Umbilical cord (tissue), 2 donors: ENCODE data around the gene IFT22. TPM values are rescaled to one million over a fixed set of nuclear protein-coding genes. Genes with fewer than 3 reads are reported as not detected.
"Not testable (repeated sequence)": the region's sequence is repeated elsewhere in the genome, so short reads cannot be mapped to it uniquely, and the experiment has no call there.

Experiments used
- DNase-seq: peaks from one replicate; pipeline ENCODE4 v3.0.0-alpha.2; 2015; ENCODE audit warnings: low spot score
- total RNA-seq: library from RNA; depleted of rRNA; stranded (reverse); fragments of >200 nt; gene quantifications from one replicate; pipeline ENCODE4 v1.2.3, GENCODE V29; 2014; ENCODE audit warnings: low replicate concordance; ENCODE audit not compliant: insufficient read depth

Gene IFT22
- 11.3 TPM for total RNA-seq

DNA sequence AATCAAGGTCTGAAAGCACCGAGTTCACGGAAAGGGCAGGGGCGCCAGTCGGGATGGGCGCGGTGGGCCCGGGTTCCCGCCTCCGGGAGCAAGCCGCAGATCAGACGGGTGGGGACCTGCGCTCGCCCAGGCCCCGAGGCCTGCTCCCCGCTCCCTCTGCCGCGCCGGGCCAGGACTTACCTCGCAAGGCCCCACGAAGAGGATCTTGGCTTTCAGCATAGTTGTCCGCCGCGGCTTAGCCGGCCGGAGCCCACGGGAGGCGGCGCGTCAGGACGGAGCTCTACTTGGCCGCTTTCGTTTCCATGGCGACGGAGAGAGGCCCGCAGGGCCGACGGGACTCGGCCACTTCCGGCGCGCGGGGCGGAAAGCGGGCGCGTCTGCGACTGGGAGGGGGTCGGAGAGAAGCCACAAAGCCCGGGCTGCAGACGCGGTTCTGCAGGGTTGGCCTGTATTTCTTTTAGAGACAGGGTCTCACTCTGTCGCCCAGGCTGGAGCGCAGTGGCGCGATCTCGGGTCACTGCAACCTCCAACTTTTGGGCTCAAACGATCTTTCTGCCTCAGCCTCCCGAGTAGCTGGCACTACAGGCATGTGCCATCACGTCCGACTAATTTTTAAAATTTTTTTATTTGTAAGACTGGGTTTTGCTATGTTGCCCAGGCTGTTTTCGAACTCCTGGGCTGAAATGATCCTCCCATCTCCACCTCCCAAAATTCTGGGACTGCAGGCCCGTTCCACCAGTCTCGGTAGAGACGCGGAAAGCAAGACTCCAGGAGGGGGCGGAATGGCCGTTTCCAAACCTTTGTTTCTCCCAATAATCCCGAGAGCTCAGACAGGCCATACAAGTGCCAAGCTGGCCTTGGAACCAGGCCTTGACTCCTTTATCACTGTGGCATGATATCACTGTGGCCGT is at the start of gene IFT22:
Gene IFT22, minus strand, starts transcription at position 322 of the 911 bp plus-strand sequence. Its CDS starts 103 bp downstream, at position 219.
- DNase-seq: peak; percentile 98

DNA sequence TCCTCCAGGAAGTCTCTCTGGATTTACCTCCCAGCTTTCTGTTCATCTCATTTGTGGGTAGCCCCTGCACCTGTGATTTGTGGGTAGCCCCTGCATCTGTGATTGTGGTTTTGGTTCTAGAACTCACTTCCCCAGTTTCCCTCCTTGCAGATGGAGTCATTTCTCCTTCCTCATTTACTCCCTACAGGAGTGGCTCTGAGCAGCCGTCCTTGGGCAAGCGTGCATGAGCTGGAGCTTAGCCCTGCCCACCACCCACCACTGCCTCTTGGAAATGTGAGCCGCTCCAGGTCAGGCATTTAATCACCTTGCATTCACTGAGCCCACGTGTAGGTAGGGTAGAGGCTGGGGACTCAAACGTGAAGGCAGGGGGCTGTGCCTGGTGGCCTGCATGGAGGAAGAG is 49.2 kb upstream of the IFT22 start:
- DNase-seq: no peak

DNA sequence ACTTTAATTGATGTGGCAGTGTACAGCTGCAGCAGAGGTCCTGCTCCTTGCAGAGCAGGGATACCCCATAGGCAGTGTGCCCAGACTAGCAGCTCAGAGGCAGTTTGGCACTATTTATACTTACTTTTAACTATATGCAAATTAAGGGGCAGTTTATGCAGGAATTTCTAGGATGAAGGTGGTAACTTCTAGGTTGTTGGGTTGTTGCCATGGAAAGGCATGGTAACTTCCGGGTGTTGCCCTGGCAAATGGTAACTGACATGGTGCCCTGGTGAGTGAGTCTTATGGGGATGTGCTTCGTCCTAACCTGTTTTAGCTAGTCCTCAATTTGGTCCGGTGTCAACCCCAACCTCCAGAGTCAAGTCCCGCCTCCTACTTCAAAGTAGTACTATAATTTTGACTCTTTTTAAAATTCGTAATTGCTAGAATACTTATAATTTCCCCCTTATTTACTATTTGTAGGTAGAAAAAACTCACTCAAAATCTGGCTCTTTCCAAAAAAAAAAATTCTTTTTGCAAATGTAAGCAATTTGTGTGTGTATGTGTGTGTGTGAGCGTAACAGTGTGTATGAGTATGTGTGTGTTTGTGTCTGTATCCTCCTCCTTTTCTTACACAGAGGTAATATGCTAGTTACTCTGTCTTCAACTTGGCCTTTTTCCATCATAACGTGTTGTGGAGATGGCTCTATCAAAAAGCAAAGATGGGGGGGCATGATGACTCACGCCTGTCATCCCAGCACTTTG is 47.0 kb upstream of the IFT22 start:
- DNase-seq: no peak

DNA sequence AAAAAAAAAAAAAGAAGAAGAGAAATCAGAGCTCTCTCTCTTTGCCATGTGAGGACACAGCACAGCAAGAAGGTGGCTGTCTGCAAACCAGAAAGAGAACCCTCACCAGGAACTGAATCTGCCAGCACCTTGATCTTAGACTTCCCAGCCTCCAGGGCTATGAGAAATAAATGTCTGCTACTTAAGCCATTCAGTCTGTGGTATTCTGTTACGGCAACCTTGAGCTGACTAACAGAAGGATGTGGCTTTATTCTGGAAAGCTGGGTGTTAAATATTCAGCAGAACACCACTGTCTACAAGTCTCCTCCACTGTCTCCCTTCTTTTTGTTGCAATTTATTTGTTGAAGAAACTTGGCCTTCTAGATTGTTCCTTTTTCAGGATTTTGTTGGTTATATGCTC is 46.1 kb upstream of the IFT22 start:
- no peak for DNase-seq

DNA sequence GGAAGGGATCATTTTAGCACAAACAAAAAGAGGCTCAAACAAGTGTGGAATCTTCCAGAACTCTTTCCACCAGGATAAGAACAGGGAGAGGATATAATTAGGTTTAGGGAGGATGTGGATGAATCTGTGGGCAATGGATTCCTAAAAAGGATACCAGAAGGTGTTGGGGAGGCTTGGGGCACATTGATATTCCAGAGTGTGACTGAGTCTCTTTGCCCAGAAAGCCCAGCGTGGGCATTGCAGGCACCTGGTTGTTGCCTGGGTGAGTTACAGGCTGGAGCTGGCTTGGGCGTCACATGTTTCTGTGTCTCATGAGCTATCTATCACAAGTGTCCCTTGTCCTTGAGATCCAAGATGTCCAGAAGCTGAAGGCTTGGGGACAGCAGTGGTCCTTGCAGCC is 44.3 kb upstream of the IFT22 start:
- no peak for DNase-seq

DNA sequence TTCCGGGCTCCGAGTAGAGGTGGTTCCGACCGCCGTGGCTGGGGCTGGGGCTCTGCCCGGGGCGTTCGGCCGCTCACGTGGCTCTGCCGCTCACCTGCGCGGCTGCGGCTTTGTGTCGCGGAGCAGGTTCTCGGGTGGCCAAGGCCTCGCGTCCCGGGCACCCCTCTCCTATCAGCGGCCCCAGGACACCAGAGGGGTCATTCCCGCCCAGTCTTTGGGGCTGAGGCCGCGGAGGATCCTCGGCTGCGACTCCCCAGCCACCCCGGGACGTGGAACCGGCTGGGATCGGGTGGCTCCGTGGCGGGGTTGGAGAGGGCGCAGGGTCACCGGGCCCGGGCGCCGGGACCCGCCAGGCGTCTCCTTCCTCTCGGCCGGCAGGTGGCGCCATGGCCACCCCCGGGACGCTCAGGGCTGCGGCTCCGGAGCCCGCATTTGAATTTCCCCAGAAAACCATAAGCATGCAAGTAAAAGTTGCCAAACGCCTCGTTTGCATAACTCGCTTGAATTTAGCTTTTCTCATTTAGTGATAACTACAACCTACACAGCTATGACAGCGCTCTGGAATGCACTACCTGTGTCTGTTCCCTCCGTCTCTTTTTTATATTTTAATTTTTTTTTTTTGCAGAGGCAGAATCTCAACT is 42.2 kb upstream of the IFT22 start:
- DNase-seq: peak; percentile 77

DNA sequence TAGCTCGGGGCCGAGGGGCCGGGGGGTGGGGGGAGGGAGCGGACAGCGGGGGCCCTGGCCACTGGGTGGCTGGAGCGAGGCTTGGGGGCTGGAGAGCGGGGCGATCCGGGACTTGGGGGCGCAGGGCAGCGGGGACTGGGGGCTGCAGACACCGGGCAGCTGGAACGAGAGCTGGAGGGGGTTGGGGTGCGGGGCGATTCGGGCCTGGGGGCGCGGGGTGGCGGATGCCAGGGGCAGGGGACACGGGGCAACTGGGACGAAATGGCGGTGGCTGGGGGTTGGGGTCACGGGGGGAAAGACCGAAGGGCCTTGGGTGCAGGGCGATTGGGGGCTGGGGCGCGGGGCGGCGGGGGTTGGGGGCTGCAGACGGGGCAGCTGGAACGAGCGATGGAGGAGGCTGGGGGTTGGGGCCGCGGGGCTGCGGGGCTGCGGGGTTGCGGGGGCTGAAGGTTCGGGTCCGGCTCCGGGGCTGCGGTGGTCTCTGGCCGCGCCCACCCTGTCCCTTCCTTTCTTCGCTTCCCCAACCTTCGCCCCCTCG is 41.7 kb upstream of the IFT22 start:
- DNase-seq: no peak

DNA sequence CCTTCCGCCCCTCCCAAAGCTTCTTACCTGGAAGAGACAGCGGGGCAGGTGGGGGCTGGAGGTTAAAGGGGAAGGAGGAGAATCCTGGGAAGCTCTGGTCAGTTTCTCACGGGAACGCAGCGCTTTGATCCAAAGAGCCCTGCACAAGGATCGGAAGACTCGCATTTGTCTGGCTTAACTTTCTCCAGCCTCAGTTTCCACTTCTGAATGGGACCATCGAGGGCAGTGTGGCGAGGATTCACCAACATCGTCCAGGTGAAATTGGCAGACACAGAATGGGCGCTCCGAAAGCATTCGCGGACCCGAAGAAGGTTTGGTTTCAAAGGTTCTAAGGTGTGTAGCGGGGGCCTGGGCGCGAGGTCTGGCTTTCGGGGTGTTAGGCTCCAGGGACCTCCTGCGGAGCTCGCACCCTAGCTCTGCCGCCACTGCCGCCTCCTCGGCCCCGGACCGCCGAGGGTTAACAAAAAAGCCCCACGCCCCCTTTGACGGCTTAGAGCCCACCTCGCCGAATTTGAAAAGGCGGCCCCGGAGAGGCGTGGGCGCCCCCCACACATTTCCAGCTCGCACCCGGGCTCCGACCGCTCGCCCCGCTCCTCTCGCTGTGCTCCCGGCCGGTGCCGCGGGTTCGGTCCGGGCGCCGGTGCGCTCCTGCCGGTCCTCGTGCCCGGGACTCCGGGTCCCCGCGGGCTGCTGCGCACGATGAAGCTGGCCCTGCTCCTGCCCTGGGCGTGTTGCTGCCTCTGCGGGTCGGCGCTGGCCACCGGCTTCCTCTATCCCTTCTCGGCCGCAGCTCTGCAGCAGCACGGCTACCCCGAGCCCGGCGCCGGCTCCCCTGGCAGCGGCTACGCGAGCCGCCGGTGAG is 41.0 kb upstream of the IFT22 start, which contains the start of gene COL26A1:
Gene COL26A1, plus strand, starts transcription at position 542 of the 862 bp plus-strand sequence. Its CDS starts 158 bp downstream, at position 700.
- DNase-seq: no peak

DNA sequence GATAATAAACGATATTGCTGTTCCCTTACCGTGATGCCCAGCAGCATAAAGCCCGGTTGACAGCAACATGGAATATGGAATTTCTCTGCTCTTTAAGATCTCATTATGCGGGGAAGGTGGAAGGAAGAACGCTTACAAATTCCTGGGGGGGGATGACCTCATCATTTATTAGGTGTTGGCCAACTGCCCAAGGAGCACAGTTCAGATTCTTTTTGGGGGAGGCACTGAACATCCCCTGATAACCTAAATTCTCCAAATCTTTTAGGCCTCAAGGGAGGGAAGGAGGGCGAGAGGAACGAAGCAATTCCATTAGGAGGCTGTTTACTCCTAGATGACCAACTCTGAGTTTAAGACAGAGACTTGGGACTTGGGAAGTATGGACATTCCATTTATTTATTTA is 35.8 kb upstream of the IFT22 start:
- no peak for DNase-seq

DNA sequence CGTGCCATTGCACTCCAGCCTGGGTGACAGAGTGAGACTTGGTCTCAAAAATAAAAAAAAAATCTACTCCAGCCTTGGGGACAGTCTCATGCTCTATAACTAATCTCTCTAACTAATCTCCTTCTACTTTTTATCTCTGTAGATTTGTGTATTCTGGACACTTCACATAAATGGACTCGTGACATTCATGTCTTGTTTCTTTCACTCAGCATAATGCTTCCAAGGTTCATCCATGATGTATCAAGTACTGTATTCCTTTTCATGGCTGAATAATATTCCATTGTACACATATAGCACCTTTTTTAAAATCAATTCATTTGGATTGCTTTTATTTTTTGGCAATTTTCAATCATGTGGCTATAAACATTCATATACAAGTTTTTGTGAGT is 31.3 kb upstream of the IFT22 start:
- no peak for DNase-seq

DNA sequence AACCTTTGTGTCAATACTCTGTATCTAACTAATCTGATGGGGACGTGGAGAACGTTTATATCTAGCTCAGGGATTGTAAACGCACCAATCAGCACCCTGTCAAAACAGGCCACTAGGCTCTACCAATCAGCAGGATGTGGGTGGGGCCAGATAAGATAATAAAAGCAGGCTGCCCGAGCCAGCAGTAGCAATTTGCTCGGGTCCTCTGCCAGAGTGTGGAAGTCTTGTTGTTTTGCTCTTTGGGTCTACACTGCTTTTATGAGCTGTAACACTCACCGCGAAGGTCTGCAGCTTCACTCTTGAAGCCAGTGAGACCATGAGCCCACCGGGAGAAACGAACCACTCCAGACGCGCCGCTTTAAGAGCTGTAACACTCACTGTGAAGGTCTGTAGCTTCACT is 27.7 kb upstream of the IFT22 start:
- DNase-seq: not testable (repeated sequence)

DNA sequence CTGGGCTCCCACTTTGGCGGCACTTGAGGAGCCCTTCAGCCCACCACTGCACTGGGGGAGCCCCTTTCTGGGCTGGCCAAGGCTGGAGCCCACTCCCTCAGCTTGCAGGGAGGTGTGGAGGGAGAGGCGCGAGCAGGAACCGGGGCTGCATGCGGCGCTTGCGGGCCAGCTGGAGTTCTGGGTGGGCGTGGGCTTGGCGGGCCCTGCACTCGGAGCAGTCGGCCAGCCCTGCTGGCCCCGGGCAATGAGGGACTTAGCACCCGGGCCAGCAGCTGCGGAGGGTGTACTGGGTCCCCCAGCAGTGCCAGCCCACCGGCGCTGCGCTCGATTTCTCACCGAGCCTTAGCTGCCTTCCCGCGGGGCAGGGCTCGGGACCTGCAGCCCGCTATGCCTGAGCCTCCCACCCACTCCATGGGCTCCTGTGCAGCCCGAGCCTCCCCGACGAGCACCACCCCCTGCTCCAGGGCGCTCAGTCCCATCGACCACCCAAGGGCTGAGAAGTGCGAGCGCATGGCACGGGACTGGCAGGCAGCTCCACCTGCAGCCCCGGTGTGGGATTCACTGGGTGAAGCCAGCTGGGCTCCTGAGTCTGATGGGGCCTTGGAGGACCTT is 26.9 kb upstream of the IFT22 start:
- not testable (repeated sequence) for DNase-seq

DNA sequence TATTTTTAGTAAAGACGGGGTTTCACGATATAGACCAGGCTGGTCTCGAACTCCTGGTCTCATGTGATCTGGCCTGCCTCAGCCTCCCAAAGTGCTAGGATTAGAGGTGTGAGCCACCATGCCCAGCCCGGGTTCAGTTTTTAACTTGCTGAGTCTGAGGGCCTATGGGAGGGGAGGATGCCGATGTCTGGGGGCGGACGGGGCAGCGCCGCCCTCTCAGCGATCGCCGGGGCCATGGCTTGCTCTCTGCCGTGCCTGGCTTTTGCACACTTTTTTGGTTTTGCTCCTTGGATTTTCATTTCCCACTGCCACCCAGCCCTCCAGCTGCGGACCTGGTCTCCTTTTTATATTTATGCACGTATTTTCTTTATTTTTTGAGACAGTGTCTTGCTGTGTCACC is 25.9 kb upstream of the IFT22 start:
- no peak for DNase-seq

DNA sequence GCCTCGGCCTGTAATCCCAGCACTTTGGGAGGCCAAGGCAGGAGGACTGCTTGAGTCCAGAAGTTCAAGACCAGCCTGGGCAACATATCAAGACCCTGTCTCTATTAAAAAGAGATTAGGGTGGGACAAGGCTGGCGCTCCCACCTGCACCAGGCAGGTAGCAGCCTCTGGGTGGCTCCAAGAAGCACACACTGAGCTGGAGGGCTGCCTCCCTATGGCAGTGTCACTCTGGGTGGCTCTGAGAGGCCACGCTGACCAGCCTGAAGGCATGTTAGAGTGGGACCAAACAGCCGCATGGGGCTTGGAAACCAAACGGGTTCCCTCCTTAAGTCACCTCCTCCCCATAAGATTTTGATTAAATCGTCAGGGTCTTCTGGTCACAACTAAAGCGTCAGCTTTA is 21.3 kb upstream of the IFT22 start:
- DNase-seq: no peak

DNA sequence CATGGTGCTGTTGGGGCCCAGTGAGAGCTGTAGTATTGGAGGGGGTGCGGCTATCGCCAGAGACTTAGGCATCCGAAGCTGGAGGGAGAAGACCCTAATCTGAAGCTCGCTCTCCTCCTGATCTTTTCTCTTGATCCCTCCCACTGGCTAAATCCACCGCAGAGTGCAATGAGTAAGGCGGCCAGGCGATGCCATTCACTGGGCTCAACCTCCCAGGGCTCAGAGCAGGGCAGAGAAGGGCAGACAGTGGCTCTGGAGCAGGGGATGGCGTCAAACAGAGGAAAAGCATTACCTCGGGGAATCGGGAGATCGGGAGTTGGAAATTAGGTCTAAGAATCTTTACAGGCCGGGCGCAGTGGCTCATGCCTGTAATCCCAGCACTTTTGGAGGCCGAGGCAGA is 18.8 kb upstream of the IFT22 start:
- DNase-seq: no peak

DNA sequence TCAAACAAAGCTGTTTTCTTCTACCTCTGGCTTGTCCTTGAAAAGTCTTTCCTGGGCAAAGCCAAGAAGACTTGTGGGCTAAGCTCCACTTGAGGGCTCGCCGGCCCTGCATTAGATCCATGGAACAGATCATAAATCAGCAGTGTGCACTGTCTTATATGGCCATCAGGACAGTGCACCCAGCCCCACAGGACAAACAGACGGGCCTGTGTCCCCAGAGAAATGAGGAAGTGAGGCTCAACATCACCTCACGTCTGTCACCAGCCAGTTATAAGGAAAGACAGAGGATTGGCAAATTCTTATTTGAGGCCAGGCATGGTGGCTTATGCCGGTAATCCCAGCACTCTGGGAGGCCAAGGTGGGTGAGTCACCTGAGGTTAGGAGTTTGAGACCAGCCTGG is 12.3 kb upstream of the IFT22 start:
- DNase-seq: no peak

DNA sequence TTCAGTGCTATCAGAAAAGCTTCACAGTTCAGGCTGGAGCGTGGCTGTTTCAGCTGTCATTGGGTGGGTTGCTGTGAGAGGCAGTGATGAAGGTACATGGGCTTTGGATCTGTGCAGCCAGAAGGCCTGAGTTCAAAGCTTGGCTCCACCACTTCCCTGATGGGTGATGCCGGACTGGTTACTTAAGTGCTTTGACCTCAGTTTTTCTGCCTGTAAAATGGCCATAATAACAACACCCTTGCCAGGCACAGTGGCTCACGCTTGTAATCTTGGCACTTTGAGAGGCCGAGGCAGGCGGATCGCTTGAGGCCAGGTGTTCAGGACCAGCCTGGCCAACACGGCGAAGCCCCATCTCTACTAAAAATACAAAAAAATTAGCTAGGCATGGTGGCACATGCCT is 10.4 kb upstream of the IFT22 start:
- DNase-seq: no peak

DNA sequence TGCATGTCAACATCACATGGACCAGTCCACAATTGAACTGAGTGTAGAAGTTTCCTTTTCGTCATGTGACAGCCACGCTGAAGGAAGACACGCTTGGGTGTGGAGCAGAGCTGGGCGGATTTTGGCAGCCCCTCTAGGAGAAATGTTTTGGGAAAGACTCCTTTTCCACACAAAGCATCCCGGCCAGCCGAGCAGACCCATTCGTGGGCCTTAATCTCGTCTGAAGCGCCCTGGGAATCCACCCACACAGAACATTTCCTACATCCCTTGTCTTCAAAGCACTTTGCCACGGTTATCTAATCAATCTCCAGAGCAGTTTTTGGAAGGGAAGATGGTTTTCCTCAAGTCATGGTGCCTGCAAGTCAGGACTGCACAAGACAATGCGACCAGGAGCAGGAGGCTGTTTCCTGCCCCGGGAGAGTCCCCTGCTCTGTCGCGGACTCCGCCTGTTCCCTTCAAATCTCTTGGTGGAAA is 8.4 kb upstream of the IFT22 start:
- DNase-seq: peak; percentile 78

DNA sequence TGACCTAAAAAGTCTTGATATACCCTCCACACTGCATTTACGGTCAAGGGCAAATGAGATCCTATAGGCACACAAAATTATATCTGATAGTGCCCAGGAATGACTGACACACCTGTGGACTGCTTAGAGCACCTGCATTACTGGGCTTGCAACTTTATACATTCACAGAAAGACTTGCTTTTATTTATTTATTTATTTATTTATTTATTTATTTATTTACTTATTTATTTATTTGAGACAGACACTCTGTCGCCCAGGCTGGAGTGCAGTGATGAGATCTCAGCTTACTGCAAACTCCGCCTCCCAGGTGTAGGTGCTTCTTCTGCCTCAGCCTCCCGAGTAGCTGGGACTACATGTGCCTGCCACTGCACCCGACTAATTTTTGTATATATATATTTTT is 6.5 kb upstream of the IFT22 start:
- no peak for DNase-seq

DNA sequence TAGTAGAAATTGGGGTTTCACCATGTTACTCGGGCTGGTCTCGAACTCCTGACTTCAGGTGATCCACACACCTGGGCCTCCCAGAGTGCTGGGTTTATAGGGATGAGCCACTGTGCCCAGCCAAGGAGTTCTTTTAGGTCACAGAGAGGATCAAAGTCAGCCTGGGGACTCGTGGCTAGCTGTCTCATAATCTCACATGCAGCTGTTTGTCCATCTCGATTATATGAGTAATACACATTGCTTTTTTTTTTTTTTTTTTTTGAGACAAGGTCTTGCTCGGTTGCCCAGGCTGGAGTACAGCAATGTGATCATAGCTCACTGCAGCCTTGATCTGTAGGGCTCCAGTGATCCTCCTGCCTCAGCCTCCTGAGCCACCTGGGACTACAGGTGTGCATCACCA is 2.2 kb downstream of the IFT22 start:
- no peak for DNase-seq
